DMS 273 (cell line): ENCODE results near the gene AUTS2.

Experiments used
- DNase-seq: peaks from one replicate; lab custom pipeline; 2025; ENCODE audit not compliant: unreplicated experiment; lab: John Stamatoyannopoulos, UW

The AUTS2 gene

DNA sequence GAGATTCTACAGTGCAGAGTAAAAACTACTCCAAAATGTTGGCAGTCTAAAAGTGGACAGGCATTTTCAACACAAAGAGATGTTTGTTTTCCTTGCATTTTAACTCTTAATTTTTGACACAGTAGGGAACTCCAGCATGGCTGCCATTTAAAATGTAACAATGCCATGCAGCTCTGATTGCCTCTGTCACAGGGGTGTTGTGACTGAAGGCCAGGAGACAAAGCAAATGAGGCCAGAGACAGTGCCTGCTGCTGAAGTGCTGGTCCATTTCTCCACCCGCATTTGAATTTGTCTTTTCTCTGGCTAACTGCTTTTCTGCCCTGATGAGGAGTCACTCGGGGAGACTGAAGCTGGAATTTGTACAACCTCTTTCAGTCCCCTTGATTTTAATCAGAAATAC, 823.0 kb downstream of the AUTS2 start:
- DNase-seq, result peak; percentile 24

GRCh38 chr7:70426249-70426880, 828.1 kb downstream of the AUTS2 start:
- no peak for DNase-seq

- DNase-seq, result peak; percentile 99
Observed at GRCh38 chr7:70432567-70433001, 834.3 kb downstream of the AUTS2 start.

DNA sequence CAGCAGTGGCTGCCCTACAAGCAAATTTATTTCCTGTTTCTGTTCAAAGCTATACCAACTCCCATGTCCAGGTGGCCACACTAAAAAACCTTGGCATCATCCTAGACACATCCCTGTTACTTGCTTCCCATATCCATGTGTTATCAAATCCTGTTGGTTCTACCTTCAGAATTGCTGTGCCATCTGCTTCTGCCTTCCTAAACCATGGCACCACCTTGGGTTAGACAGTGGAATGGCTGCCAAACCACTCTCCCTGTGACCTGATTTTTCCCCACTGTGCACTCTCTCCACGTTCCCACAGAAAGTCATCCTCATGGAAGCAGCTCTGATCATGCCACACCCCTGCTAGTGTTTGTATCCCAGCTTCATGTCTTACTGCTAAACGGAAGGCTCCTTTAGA, 836.1 kb downstream of the AUTS2 start:
- peak; percentile 95 for DNase-seq

DNA sequence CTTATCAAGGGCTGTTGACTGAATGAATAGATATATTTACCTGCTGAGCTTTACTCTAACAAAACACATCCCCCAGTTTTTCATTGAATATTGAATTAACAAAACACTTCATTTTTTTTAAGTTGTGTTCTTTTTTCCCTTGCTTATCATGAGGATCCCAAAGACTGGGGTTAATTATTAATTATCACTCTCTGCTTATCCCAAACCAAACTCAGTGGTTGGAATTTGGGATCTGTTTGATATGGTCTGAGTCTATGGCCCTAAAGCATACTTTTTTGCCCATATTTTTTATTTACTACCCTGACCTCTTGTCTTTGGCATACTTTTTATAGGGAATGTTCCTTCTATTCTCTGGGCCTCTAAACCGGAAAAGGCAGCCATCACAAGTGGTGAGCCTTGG, 836.5 kb downstream of the AUTS2 start:
- DNase-seq, result no peak

DNA sequence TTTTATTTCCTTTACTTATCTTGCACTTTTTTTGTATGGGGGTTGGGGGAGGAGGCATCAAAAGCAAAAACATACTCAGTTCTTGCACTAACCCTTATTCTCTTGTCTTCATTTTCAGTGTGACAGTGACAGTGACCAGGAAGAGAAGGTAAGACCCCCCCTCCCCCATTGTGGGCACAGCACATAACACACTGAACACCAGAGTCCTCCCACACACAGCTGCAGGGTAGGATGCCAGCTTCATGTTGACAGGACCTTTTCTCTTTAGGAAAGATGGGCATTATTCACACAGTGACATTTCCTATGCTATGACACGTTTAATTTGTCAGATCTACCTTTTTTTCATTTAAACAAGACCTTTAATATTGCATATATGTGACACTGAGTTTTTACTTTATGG, 837.4 kb downstream of the AUTS2 start:
- no peak for DNase-seq

DNA sequence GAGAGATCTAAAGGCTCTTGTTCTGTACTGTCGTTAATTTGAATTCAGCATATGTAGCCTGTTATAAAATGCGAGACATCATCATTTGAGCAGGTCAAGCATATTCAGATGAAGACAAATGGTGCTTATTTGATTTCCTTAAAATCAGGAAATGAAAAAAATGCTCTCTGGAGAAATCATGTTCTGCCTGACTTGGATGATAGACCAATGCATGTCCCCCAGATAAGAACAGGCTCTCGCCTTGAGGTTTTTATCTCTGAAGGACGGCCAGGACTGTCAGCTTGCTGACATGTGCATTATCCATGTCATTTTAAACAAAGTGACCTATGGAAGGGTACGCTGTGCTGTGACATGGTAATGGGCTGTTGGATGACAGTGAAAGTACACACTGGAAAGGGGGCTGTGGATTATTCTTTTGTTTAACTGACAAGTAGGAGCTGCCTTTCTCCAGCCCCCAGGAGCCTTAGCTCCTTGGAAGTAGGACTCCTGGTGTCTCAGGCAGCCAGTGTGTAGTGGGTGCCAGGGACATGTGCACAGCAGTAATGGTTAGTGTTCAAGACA, 838.6 kb downstream of the AUTS2 start:
- no peak for DNase-seq

GRCh38 chr7:70439651-70440050, 841.4 kb downstream of the AUTS2 start:
- DNase-seq, result no peak

DNA sequence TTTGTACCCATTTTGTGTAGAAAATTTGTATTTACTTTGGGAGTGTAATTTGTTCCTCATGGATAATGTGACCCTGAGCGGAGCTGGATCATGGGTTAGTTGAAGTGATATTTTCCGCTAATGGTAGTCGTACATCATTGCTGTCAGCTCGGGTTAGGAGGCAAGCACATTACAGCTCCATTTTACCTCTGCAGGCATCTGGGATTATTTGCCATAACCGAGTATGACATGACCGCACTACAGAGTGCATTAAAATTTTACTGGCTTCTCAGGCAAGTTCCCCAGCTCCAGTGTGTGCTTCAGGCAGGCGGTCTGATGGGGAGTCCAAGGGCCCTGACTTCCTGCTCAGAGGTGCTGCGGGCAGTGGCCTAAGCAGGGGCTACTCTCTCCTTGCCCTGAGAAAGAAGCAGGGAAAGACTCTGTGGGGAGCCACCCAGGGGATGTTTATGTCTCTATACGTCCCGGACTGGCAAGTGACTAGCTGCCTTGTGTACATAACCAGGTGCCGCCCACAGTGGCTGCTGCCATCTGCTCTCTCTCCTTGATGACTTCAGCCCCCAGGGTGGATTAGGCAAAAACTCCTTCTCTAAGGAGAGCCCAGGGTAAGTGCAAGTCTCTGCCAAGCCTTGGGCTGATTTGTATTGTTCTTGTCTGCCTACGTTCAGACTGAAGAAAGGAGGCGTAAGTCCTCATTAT, 848.3 kb downstream of the AUTS2 start:
- peak; percentile 94 for DNase-seq

DNA sequence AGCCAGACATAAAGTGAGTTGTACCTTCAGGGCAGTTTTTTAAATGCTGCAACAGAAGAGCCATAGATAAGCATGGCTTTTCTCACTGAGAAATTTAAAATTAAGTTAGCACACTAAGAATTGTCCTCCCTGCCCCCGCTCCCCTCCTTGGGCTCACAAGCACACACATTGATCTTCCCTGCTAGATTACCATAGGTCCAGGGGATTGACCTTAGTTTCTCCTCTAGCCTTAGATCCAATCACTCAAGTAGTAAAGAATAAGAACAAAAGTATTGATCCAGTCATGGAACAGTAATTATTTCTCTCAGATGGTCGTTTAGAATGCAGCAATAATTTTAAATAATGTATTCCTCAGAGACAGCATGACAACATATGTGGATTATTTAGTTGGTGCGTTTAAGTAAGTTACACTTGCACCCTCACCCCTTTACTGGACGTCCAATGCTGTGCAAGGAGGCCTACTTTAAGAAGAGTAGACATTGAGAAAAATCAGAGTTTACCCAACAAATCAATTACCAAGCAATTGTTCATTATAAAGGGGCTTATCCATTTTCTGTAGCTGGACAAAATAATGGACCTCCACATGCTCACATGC, 850.1 kb downstream of the AUTS2 start:
- DNase-seq, result no peak

GRCh38 chr7:70450731-70451130, 852.5 kb downstream of the AUTS2 start:
- no peak for DNase-seq

- no peak for DNase-seq
Observed at GRCh38 chr7:70455925-70456324, 857.6 kb downstream of the AUTS2 start.

GRCh38 chr7:70456719-70457118, 858.4 kb downstream of the AUTS2 start:
- DNase-seq, result no peak

DNA sequence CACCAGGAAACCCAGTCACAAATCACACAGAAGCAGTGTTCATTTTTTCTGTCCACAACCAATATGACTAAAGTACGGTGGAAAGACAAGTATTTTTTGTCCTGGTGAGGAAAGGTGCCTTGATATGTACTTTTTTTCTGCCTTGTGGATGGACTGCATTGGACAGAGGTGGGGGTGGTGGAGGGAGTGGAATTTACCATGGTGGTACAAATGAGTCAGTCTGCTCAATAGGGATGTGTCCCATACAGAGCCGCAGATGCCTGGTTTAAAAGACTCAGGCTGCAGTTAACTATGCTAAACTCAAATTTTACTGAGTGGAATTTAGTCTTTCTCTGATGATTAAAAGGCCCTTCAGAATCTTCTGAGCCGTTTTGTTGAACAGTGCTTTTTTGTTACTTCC, 859.2 kb downstream of the AUTS2 start:
- DNase-seq, result no peak

DNA sequence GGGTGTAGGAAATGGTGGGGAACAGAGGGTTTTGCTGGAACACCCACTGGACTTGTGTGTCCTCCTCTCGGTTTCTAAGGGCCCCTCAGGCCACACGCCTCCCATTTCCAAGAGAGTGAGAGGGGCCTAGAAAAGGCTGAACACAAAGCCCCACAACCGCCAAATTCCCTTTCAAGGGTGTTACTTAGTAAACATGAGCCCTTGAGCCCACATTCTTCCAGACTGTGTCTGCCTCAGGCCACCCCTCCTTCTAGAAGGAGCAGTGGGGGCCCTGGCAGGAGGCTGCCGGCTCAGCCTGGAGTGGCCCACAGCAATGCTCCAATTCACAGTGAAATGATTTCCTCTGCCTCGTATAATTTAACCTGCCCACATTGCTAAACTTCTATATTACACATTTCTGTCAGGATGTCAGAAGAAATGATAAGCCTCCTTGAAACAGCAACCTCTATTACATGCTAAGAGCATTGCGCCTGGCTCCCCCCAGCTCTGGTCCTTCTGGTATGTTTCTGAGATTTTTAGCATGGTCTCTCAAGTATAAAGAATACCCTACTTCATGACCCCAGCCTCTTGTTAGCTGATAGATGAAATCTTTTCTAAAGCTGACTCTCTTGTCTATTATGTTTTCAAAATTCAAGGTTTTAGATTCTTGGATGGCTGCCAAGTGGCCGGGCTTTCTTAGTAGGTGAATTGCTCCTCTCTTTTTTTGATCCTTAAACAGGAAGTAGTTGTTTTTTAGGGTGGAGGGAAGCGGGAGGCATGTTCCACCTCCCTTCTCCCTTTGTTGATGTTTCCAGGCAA, 859.8 kb downstream of the AUTS2 start:
- DNase-seq, result peak; percentile 37

DNA sequence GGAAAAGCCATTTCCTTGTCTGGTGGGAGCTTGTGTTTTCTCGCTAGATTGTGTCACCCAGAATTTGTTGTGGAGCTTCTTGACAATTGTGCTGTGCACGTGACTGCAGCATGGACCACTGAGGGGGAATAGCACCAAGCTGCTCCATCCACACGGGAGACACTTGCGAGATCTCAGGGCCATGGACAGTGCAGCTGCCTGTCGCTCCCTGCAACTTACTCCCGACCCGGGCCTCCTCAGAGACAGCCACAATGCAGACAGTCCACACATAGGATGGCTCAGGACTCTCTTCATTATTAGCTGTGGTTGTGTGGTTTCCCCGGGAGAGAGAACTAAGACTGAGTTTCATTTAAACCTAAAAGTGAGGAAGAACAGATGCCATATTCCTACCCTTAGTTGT, 860.5 kb downstream of the AUTS2 start:
- DNase-seq, result no peak

DNA sequence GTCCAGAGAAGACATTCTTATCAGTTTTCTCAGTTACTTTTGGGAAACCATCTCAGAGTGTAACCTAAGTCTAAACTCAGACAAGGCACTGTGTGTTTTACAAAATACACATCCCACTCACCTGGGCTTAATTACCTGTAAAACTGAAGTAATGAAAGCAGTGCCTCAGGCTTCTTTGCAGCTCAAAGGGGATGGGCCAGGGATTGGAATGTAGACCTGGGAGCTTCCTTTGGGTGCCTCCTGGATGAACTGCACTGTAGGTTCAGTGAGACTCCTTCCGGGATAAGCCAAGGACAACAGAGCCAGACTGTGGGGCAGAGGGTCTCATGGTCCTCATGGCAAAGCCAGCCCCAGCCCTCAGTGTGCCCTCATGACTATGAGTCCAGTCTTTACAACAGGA, 861.3 kb downstream of the AUTS2 start:
- no peak for DNase-seq

GRCh38 chr7:70460071-70460470, 861.8 kb downstream of the AUTS2 start:
- DNase-seq, result no peak

DNA sequence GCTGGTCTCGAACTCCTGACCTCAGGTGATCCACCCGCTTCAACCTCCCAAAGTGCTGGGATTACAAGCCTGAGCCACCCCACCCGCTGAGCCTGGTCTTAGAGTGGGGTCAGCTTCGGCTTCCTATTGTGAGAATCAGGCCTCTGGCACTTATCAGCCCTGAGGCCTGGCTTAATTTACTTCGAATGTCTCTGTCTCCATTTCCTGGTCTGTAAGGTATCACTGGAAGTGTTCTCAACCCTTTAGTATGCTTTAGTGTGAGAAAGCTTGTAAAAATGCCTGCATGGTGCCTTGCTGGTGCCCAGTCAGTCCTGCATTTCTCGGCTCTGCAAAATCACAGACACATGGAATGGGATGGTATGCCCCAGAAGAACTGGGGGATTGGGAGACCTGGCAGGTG, 862.3 kb downstream of the AUTS2 start:
- no peak for DNase-seq

- DNase-seq, result no peak
Observed at GRCh38 chr7:70463352-70463938, 865.2 kb downstream of the AUTS2 start.
